Adrenal gland (tissue), 12 donors: ENCODE results near the gene EXOC6. TPM values are rescaled to one million over a fixed set of nuclear protein-coding genes. Genes with fewer than 3 reads are reported as not detected.
"Not testable (repeated sequence)": the region's sequence is repeated elsewhere in the genome, so short reads cannot be mapped to it uniquely, and the experiment has no call there.

Experiments
- DNase-seq, 7 donors: peaks; one replicate each; pipeline ENCODE4 v3.0.0-alpha.2; 2019 to 2020
- H3K27ac ChIP-seq, 5 donors: fragments of 200-600 bp; sonication (generic) in 4 of 5; 1 replicate in 3 of 5; 2 replicates in 2 of 5; pipeline versions ENCODE4 v1.5.1 to v1.8.0; 2016 to 2020; ENCODE audit warnings: mild to moderate bottlenecking in 1 of 5
- H3K27me3 ChIP-seq: fragments of 200-600 bp; 2 replicates; pipeline ENCODE4 v1.8.0; 2021
- H3K36me3 ChIP-seq, 2 donors: fragments of 200-600 bp; replicated peaks in 1 of 2; 1 replicate in 1 of 2; 2 replicates in 1 of 2; pipeline versions ENCODE4 v1.5.1 to v1.8.0; 2018 to 2022
- H3K4me1 ChIP-seq, 2 donors: fragments of 200-600 bp; replicated peaks in 1 of 2; 1 replicate in 1 of 2; 2 replicates in 1 of 2; pipeline versions ENCODE4 v1.5.1 to v1.8.0; 2018 to 2021
- H3K4me3 ChIP-seq, 4 donors: fragments of 200-600 bp; sonication (generic) in 3 of 4; one replicate each; pipeline ENCODE4 v1.5.1; 2016 to 2018
- H3K9me3 ChIP-seq, 3 donors: fragments of 200-600 bp; sonication (generic) in 1 of 3; replicated peaks in 1 of 3; 1 replicate in 2 of 3; 2 replicates in 1 of 3; pipeline versions ENCODE4 v1.5.1 to v1.8.0; 2016 to 2021
- POLR2A ChIP-seq, 2 donors: fragments of 450-650 bp; IDR thresholded peaks; one replicate each; pipeline ENCODE4 v1.6.1; 2017; ENCODE audit warnings: antibody characterized with exemption in 2 of 2, mild to moderate bottlenecking in 2 of 2, moderate library complexity in 1 of 2
- WGBS, 4 donors: extraction: QIAGEN DNeasy Blood & Tissue Kit in 2 of 4; methylation state at CpG; one replicate each; pipeline versions ENCODE4 v1.1.5 to v1.1.7; 2013 to 2017; 5-methylcytosine and 5-hydroxymethylcytosine counted together
- intact Hi-C, 2 donors: fragments of 100-400 bp; cut with DNase I; formaldehyde crosslinking; loops; one replicate each; pipeline versions ENCODE4 v1.14.1 to v1.15.0; 2022 to 2023
- polyA plus RNA-seq, 3 donors: library from polyadenylated mRNA; stranded (reverse); fragments of 200-250 nt in 2 of 3; fragments of 350-450 nt in 1 of 3; fragmentation: Illumina TruSeq in 1 of 3; extraction: RNeasy Lipid Tissue Mini Kit (QIAGEN cat#74804) in 1 of 3; gene quantifications; one replicate each; pipeline ENCODE4 v1.2.3, GENCODE V29; 2013 to 2014
- total RNA-seq, 9 donors: library from RNA; depleted of rRNA in 4 of 9; stranded (reverse); fragments of >200 nt in 4 of 9; fragments of 120-200 nt in 1 of 9; fragmentation: NEBNext Ultra II Directional in 1 of 9; extraction: Animal tissue kit (Norgen Biotek cat#: 25700) in 1 of 9; gene quantifications; one replicate each; pipeline versions ENCODE4 v1.1.0 to v1.2.4, GENCODE V29; 2013 to 2023
- TF ChIP-seq, protein P1 (sequence below), 6 experiments: fragments of 450-650 bp in 4 of 6; fragments of 200-600 bp in 2 of 6; sonication (generic) in 1 of 6; IDR thresholded peaks; 1 replicate in 5 of 6; 2 replicates in 1 of 6; pipeline versions ENCODE4 v1.5.1 to v1.8.0; 2016 to 2021; ENCODE audit warnings: antibody characterized with exemption in 6 of 6, mild to moderate bottlenecking in 2 of 6, moderate library complexity in 1 of 6
- donor health status: healthy with polysubstance abuse.
- donor health status: Bipolar disorder and iron deficiency.
- donor health status: DM: yes; HTN: yes; CAD: no.
- donor health status: DM: no; HTN: no; CAD: no.
- donor health status: DM: no; HTN: no; CAD: no.
- donor health status: DM: yes; HTN: yes; CAD: no.

Gene EXOC6
- total and polyA plus RNA-seq, 12 donors, result 7.1 to 60.1 (median 25.7) TPM

DNA sequence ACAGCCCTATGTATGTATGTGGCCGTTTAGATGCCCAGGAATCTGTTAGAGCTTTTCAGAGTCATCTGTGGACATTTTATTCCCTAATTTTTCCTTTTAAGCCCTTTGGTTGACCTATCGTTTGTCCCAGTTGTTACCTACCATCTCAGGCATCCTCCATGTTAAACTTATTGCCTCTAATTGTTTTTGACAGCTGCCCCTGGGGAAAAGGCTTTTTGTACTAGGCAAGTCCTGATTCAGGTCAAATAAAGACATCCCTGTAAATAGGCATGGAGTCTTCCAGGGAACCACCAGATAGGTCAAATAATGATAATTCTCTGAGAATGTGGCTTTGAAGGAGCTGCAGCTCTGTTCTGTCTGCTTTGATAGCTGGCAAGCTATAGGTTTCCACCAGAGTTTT is 124.6 kb downstream of the EXOC6 start:
- no peak for DNase-seq
- Histone ChIP-seq H3K4me1 (peaks cover 3 to 12% of the 10 kb centered on the region in 2 donors), H3K27ac (no peak overlapping the region), H3K9me3 (no peaks in the 10 kb centered on the region), H3K27me3 (no peaks in the 10 kb centered on the region), H3K4me3 (no peak overlapping the region), H3K36me3 (no peaks in the 10 kb centered on the region)
- intact Hi-C loops, result no loop called here
- 63 to 90% (median 80%) methylated on average over 2 of the region's 2 CpGs for WGBS, 4 donors
- TF ChIP-seq, protein P1, sequence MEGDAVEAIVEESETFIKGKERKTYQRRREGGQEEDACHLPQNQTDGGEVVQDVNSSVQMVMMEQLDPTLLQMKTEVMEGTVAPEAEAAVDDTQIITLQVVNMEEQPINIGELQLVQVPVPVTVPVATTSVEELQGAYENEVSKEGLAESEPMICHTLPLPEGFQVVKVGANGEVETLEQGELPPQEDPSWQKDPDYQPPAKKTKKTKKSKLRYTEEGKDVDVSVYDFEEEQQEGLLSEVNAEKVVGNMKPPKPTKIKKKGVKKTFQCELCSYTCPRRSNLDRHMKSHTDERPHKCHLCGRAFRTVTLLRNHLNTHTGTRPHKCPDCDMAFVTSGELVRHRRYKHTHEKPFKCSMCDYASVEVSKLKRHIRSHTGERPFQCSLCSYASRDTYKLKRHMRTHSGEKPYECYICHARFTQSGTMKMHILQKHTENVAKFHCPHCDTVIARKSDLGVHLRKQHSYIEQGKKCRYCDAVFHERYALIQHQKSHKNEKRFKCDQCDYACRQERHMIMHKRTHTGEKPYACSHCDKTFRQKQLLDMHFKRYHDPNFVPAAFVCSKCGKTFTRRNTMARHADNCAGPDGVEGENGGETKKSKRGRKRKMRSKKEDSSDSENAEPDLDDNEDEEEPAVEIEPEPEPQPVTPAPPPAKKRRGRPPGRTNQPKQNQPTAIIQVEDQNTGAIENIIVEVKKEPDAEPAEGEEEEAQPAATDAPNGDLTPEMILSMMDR (IDR thresholded peaks at IDR 0.05), result no peak
- no peak for TF ChIP-seq POLR2A (IDR thresholded peaks at IDR 0.05)

DNA sequence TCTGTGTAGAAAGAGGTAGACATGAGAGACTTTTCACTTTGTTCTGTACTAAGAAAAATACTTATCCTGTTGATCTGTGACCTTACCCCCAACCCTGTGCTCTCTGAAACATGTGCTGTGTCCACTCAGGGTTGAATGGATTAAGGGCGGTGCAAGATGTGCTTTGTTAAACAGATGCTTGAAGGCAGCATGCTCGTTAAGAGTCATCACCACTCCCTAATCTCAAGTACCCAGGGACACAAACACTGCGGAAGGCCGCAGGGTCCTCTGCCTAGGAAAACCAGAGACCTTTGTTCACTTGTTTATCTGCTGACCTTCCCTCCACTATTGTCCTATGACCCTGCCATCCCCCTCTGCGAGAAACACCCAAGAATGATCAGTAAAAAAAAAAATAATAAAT is 128.0 kb downstream of the EXOC6 start:
- H3K4me1 ChIP-seq, result peaks cover 3 to 12% of the 10 kb centered on the region in 2 donors
- intact Hi-C loops, DNase-seq, H3K36me3 ChIP-seq, H3K9me3 ChIP-seq, H3K27me3 ChIP-seq, H3K27ac ChIP-seq, H3K4me3 ChIP-seq: not testable (repeated sequence)
- WGBS, 4 donors, result 52 to 84% (median 65%) methylated on average over 1 to 4 of the region's 5 CpGs

DNA sequence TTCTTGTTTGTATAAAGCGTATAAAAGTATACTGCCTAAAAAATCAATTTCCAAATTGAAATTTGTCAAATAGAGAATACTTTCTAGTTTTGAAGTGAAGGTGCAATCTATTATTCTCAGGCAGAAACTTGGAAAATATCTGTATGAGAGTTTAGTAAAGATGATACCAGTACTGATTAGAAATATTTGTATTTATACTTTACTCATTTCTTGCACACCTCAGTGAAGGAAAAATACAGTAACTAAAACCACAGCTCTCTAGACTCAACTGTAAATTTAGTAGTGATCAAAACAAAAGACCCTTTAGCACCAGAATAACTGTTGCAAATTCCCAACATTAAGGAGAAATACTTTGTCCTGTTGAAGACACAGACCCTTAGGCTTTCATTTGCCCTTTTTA is 140.9 kb downstream of the EXOC6 start:
- Histone ChIP-seq H3K9me3 (no peaks in the 10 kb centered on the region), H3K4me3 (no peak overlapping the region), H3K36me3 (no peaks in the 10 kb centered on the region), H3K27ac (no peak overlapping the region), H3K27me3 (no peaks in the 10 kb centered on the region), H3K4me1 (no peaks in the 10 kb centered on the region)
- TF ChIP-seq POLR2A (IDR thresholded peaks at IDR 0.05), result no peak
- TF ChIP-seq, protein P1 (IDR thresholded peaks at IDR 0.05), result no peak
- intact Hi-C loops, result no loop called here
- DNase-seq, result no peak
- 90 to 97% (median 94%) methylated on average over 1 of the region's 1 CpG for WGBS, 4 donors

DNA sequence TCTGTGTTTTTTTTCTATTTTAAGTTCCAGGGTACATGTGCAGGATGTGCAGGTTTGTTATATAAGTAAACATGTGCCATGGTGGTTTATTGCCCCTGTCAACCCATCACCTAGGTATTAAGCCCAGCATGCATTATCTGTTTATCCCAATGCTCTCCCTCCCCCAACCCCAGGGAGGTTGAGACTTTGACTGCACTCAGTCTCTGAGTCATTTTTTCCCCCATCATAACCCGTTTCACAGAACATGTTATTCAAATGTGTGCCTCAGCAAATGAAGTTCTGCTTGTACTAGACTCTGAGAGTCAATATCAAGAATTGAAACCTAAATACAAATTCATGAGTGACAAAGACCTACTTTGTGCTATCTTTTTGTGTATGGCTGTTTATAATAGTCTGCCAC is 142.3 kb downstream of the EXOC6 start:
- 43 to 71% (median 56%) methylated on average over 1 of the region's 1 CpG for WGBS, 4 donors
- DNase-seq, result peak in 1 of 7 donors; percentile 27
- Histone ChIP-seq H3K27me3 (no peaks in the 10 kb centered on the region), H3K36me3 (no peaks in the 10 kb centered on the region), H3K4me3 (no peak overlapping the region), H3K4me1 (no peaks in the 10 kb centered on the region), H3K27ac (no peak overlapping the region), H3K9me3 (no peaks in the 10 kb centered on the region)
- intact Hi-C loops, result no loop called here
- no peak for TF ChIP-seq POLR2A (IDR thresholded peaks at IDR 0.05)
- TF ChIP-seq, protein P1 (IDR thresholded peaks at IDR 0.05), result no peak

DNA sequence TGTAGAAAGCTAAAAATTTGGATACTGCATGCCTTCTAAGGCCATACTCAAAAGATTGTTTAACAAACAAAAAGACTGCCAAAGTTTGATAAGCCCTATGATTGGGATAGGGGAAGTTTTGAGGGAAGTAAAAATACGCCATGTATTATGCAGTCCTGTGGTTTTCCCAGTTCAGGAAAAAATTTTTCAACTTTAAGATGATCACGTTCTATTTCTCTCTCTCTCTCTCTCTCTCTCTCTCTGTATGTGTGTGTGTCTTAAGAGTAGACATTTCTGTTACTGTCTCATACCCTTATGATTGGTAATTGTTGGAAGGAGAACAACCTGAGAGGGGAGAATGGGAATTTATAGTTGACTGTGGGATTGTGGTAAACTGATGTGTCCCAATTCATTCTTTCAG is 143.2 kb downstream of the EXOC6 start:
- intact Hi-C loops, result no loop called here
- 86 to 93% (median 88%) methylated on average over 2 of the region's 2 CpGs for WGBS, 4 donors
- DNase-seq, result no peak

More for the DNA sequence above, 143.2 kb downstream of the EXOC6 start:
- Histone ChIP-seq H3K27me3 (no peaks in the 10 kb centered on the region), H3K9me3 (no peaks in the 10 kb centered on the region), H3K36me3 (no peaks in the 10 kb centered on the region), H3K4me1 (no peaks in the 10 kb centered on the region), H3K4me3 (no peak overlapping the region), H3K27ac (no peak overlapping the region)
- TF ChIP-seq, protein P1 (IDR thresholded peaks at IDR 0.05), result no peak
- TF ChIP-seq POLR2A (IDR thresholded peaks at IDR 0.05), result no peak
